Hepatocyte (in vitro differentiated cells): ENCODE data around the gene CDON.

Source experiments
- CTCF ChIP-seq: fragments of 200-600 bp; sonication (generic); IDR thresholded peaks from 2 replicates; pipeline ENCODE4 v1.5.1; 2016; ENCODE audit warnings: antibody characterized with exemption, mild to moderate bottlenecking; ENCODE audit not compliant: poor library complexity
- EZH2 ChIP-seq: fragments of 200-600 bp; sonication (generic); IDR thresholded peaks from 2 replicates; pipeline ENCODE4 v1.6.1; 2016; ENCODE audit warnings: antibody characterized with exemption, mild to moderate bottlenecking, borderline replicate concordance
- EZH2phosphoT487 ChIP-seq: fragments of 200-600 bp; sonication (generic); IDR thresholded peaks from one replicate; pipeline ENCODE4 v1.6.1; 2018; ENCODE audit warnings: antibody characterized with exemption, mild to moderate bottlenecking, low read depth, moderate library complexity; ENCODE audit not compliant: unreplicated experiment, severe bottlenecking

- TF ChIP-seq CTCF = no peak
- TF ChIP-seq EZH2phosphoT487 = no peak
- TF ChIP-seq EZH2 = no peak
Observed at GRCh38 chr11:125941267-125941618, 121.4 kb downstream of the CDON start.
